ENCODE measurements around the gene COL8A2.
A peak's percentile ranks its signal among the peaks of the same experiment; 100 is the strongest.

The COL8A2 gene

DNA sequence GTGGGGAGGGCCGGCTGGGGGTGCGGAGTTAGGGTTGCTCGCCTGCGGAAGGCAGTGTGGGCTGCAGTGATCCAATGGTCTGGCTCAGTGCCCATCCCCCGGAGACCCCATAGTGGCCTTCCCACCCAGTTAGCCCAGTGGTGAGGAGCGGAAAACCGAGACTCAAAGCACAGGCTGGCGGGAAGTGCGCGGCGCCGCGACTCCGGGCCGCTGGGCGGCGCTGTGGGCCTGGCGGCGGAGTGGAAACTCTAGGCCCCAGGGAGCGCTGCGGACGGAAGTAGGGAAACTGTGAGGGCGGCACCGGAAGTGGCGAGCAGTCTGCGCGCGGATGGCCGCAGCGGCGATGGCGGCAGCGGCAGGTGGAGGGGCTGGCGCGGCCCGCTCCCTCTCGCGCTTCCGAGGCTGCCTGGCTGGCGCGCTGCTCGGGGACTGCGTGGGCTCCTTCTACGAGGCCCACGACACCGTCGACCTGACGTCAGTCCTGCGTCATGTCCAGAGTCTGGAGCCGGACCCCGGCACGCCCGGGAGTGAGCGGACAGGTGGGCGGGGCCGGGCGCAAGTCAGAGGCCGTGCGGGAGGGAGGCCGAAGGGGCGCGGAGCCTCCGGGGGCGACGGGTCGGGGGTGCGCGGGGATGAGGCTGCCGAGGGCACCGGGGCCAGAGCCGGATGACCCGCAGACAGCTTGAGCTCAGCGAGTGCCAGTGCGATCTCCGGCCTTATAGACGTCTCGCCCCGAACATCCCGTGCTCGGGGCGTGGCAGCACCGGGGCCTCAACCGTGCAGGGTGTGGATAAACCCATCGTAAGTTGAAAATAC lies 36.2 kb downstream of the COL8A2 start, which contains the start of gene ADPRS:
Gene ADPRS, plus strand, starts transcription at position 316 of the 816 bp plus-strand sequence. Its CDS starts 13 bp downstream, at position 329.
- DNase-seq, result peak; percentile 92 to 95

DNA sequence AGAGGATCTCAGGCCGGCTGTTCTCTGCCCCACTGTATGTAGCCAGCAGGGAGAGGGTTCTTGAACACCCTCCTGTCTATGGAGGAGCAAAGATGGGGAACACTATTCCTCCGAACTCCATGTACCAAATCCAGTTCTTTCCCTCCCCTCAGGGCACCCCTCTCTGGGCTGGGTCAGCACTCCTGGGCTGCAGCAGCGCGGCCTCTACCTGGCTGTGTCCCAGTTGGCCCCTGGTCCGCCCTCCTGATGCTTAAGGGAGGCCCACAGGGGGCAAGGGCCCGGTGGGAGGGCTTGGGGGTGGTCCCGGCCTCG lies 36.8 kb downstream of the COL8A2 start:
- no peak for DNase-seq

DNA sequence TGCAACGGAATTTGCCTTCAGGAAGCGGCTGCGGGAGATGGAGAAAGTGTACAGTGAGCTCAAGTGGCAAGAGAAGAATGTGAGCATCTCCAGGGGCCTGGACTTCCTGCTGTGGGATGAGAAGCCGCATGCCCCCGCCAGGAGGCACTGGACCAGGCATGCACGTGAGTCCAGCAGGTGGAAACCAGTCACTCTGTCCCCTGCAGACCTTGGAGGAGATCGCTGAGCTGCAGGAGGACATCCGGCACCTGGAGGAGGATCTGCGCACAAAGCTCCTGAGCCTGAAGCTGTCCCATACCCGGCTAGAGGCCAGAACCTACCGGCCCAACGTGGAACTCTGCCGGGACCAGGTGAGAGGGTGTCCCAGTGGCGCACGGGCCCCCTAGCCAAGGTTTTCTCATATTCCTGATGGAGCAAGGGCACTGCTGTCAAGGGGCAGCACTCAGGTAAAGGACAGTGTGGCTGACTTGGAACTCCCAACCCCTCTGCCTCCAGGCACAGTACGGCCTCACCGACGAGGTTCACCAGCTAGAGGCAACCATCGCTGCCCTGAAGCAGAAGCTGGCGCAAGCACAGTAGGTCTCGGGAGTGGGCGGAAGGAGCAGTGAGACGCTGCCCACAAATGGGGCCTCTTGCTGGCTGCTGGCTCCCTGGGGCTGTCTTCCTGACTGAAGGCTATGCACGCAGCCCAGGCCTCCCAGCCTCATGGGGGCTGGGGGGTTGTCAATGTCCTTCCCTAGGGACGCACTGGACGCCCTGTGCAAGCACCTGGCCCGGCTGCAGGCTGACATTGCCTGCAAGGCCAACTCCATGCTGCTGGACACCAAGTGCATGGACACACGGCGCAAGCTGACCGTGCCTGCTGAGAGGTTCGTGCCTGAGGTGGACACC lies 37.5 kb downstream of the COL8A2 start:
- no peak for DNase-seq

DNA sequence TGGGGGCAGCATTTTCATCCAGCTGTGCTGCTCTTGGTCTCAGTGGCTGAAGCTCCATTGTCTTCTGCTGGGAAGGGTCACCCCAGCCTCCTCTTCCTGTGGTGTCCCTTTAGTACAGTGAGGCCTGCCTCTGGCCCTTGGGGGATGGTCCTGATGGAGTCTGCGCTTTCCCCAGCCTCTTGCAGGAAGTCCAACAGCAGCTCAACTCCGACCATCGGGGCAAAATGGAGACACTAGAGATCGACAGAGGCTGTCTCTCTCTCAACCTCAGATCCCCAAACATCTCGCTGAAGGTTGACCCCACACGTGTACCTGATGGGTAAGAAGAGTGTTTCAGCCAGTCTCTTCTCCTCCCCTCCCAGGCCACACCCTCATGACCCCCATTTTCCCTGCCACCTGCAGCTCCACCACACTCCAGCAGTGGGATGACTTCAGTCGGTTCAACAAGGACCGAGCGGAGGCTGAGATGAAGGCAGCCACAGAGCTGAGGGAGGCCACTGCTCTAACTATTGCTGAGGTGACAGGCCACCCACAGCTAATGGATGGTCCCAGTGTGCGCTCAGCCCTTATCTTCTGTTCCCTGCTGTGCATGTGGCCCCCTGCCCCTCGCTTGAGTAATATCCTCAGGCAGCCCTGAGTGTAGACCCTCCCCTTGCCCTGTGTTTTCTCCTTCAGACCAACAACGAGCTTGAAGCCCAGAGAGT lies 38.3 kb downstream of the COL8A2 start:
- no peak for DNase-seq

DNA sequence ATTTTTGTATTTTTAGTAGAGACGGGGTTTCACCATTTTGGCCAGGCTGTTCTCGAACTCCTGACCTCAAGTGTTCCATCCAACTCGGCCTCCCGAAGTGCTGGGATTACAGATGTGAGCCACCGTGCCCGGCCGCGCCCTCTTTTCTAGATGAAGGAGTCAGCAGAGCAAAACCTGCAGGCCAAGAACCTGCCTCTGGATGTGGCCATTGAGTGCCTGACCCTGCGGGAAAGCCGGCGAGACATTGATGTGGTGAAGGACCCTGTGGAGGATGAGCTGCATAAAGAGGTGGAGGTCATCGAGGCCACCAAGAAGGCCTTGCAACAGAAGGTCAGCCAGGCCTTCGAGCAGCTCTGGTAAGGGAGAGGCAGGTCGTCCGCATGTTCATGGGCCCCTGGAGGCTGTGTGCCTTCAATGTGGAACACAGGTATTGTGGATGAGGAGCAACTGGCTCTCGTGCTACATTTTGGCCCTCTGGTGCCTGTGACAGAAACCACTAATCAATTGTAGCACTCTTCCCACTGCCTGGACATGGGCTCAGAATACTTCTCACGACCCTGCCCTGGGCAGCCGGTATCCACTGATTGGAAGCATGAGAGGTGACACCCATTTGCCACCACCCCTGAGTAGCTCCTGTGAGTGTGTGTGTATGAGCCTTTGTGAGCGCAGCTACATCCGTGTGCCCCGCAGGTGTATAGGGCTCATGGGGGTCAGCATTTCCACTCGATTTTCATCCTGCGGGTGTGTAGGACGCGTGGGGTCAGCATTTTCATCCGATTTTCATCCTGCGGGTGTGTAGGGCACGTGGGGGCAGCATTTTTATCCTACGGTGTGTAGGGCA lies 39.1 kb downstream of the COL8A2 start:
- DNase-seq, result no peak

DNA sequence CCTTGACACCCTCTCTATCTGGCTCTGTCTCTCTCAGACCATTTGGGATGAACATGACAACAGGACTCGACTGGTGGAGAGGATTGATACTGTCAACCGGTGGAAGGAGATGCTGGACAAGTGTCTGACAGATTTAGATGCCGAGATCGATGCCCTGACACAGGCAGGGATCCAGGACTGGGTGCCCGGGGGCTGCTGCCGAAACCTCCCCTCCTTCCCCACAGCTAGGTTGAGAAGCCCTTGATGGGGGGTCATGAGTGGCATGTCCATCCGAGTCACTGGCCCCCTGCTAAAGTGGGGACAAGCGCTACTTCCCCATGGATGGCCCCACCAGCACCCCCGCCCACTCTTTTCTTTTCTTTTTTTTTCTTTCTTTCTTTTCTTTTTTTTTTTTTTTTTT lies 39.9 kb downstream of the COL8A2 start:
- no peak for DNase-seq

DNA sequence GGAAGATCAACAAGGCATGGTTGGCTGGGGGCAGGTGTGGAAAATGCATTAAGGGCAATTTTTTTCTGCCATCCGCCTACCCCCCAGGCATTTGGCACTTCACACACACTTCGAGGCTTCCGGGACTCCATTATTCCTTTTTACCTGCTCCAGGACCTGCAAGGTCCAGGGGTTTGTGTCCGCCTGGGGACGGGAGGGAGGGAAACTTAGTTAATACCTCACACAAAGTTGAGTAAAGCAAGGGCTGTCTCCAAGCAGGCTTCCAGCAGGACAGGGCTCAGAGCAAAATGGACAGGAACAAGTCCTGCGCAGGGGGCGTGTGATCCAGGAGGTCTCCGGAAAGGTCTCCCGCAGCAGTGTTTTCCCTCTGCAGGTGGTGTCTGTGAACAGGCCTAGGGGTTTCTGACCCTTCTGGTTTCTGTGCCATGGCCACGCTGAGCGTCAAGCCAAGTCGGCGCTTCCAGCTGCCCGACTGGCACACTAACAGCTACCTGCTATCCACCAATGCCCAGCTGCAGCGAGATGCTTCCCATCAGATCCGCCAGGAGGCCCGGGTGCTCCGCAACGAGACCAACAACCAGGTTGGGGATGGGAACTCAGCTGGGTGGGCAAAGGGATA lies 40.4 kb downstream of the COL8A2 start:
- DNase-seq, result no peak

DNA sequence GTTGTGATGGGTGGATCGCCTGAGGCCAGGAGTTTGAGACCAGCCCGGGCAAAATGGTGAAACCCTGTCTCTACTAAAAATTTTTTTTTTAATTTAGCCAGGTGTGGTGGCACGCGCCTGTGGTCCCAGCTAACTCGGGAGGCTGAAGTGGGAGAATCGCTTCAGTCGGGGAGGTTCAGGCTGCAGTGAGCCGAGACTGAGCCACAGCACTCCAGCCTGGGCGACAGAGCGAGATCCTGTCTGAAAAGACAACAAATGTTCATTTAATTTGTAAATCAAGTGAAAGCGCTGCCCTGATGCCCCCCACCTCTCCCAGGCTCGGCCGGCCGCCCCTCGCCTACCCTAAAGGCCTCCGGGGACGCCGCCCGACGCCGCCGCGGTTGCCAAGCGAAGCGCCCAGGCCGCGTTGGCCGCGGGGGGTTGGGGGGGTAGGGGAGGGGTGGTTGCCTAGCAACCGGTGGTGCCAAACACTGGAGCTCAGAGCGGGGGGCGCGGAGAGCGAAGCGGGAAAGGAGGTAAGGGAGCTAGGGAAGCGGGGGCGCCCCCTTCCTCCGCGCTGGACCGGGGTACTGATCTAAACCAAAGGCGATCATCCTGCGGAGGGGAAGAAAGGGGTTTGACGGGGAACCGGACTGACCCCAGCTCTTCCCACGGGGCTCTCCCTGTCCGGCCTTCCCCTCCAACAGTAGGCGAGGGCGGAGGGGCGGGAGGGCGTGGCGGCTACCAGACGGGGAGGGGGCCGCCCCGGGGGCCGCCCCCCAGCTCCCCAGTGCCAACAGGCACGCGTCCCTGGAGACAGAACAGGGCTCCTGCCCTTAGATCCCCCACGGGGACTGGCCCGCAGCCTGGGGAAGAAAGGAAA lies 41.2 kb downstream of the COL8A2 start, which contains the start of gene TEKT2:
Gene TEKT2, plus strand, starts transcription at position 460 of the 862 bp plus-strand sequence. CDS start 828 bp downstream, outside the sequence.
- DNase-seq, result peak; percentile 89 to 91

DNA sequence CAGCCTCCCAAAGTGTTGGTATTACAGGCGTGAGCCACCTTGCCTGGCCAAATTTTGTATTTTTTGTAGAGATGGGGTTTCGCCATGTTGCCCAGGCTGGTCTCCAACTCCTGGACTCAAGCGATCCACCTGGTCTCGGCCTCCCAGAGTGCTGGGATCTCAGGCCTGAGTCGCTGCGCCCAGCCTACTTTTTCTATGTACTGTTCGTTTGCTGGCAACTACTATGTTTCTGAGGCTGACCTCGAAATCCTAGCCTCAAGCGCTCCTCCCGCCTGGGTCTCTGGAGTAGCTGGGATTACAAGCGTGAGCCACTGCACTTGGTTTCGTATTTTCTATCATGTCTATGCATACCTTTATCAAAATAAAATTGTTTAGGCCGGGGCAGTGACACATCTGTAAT lies 41.8 kb downstream of the COL8A2 start:
- no peak for DNase-seq

DNA sequence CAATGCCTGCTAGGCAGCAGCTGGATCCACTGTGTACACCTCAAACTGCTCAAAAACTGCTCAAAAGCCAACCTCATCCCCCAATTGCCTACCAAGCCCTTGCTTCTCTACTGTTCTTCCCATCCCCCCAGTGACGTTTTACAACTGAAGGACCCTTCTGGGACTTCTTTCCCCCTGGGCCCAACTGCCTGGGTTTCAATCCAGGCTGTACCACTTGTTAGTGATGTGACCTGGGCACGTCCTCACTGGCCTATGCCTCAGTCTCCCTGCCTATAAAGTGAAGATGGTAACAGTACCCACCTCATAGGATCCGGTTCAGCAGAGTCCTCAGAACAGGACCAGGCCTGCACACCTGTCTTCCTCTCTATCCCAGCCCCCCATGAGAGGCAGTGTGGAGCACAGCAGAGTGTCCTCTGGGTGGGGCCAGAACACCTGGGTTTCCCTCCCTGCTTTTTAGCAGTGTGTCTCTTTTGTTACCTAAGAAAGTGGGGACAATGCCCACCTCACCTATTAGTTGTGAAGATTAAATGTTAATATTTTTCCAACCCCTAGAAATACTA lies 43.0 kb downstream of the COL8A2 start:
- no peak for DNase-seq

DNA sequence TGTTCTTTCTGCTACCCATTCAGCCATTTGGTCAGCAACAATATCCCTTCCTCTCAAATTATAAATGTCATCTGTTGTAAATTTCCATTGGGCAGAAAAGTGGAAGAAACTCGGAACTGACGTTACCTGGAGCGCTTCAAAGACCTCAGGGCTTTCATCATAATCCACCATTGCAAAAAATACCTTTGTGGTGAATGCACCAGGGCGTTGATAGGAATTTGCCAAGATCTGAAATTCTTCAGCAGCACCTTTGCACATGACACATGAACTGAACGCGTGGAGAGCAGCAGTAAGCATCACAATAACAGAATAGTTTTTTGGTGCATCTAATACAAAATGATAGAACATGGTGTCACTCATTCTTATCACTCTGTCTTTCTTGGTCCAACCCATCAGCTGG lies 44.2 kb downstream of the COL8A2 start:
- no peak for DNase-seq

DNA sequence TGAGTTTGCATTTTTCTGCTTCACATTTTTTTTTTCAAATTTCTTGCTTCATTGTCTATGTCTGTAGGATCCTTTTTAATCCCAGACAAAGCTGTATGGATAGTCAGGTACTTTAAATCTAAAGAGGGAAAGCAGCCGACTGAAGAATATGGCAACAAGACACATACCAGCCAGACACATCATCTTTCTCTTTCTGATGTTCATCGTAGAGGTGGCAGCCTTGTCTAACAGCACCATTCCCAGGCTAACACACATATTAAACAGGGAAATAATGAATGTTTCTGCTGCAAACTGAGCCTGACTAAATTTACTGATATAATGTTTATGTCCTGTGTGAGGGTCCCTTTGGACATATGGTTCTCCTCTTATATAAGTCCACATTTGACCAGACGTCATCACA lies 44.8 kb downstream of the COL8A2 start:
- DNase-seq, result no peak

DNA sequence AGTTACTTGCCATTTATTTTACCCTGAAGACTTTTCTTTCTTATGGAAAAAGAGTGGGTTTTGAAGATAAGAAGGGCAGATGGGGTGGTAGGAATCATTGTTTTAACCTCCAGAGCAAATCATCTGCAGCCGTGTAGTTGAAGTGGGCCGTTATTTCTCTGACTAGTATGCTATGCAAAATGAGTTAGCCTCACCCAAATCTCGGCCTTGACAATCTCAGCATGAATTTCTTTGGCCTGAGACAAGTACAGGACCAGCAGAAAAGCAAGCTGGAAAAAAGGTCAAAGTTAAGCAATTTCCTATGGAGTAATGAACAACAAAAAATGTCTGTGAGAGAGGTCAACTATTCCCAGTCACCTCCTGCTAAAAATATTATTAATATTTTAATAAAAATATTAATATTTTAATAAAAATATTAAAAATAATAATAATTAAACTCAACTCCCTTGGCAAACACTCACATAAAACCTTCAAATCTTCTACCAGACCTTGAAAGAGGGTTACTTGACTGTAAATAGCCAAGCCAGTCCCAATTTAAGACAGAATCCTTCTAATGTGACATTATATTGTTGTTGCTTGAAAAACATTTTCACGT lies 47.9 kb downstream of the COL8A2 start:
- no peak for DNase-seq

DNA sequence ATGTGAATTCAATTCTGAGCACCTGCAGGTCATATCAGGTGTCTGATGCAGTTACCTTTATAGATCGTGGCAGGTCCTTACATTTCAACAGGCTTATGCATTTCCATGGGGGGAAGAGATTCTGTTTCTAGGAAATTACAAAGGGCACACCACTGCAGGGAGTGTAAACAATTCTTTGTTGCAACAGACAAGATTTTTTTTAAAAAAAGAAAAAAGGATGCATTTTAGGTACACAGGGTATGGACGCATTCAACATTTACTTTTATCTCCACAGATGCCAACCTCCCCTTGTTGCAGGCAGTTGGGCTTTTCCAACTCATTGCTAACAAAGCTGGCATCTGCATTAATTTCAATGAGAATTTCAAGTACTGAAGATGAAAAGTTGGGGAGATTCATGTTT lies 54.7 kb downstream of the COL8A2 start:
- peak in 1 of 2 experiments; percentile 54 for DNase-seq

DNA sequence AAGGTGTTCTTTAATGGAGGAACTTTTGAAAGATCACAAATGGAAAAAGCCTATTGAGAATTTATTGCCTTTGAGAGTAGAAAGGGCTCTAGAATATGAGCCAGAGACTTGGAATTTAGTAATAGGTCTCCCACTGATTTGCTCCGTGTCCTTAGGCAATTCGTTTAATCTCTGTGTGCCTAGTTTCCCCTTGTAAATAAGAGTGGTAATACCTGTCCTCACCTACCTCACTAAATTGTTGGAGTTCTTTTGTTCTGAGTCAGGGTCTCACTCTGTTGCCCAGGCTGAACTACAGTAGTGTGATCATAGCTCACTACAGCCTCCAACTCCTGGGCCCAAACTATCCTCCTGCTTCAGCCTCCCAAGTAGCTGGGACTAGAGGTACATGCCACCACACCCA lies 56.2 kb downstream of the COL8A2 start:
- DNase-seq, result no peak

DNA sequence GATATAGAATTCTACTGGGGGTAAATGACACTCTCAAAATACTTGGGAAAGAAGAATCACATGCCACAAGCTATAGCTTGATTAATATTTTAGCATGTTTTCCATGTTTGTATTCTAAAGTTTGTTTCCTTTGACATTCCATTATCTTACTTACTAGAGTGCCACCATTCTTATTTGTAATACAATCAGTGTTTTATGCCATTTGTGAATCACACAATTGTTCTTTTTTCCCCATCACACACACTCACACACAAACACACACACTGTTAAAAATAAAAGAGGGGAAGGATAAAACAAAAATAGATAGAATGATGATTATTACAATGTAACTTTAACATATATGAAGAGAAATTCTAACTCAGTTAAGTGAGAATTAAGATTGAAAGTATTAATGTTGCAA lies 57.2 kb downstream of the COL8A2 start:
- no peak for DNase-seq

DNA sequence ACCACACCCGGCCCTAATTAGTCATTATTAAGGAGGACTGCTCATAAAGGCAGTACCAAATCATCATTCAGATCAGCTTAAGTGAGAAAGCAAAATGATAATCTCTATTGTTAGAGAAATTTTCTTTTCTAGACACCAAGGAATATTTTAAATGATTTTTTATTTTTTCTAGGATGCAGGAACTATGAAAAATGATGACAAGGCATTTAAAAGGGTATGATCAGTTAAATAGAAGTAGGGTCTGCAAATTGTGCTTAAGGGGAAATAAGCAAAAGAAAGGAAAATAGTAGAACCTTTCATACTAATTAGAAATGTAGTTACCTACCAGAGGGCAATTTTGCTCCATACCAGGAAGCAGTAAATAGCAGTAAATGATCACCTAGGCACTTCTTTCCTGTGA lies 62.7 kb downstream of the COL8A2 start:
- no peak for DNase-seq

DNA sequence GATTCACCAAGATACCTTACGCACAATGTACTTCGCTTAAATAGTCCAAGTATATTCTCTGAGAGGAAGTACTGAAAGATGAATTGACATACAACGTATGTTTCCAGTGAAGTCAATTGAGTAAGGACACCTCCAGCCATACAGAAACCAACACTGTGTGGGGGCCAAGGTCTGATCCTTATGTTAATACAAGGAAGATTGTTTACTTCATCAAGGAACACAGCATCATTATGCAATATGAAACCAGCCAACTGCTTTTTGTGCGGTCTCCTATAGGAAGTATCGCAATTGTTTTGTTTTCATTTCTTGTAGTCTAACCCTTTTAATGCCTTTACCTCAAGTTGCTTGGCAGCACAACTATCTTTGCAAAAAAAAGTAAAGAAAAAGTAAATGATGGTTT lies 69.3 kb downstream of the COL8A2 start:
- no peak for DNase-seq

DNA sequence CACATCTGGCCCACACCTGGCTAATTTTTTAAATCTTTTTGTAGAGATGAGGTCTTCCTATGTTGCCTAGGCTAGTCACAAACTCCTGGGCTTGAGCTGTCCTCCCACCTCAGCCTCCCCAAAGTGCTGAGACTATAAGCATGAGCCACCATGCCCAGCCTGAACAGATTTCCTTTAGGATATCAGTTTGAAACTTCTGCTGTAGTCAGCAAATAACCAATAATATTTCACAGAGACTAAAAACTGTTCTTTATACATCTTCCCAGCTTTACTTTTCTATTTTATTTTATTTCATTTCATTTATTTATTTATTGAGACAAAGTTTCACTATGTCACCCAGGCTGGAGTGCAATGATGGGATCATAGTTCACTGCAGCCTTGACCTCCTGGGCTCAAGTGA lies 71.0 kb downstream of the COL8A2 start:
- DNase-seq, result no peak

DNA sequence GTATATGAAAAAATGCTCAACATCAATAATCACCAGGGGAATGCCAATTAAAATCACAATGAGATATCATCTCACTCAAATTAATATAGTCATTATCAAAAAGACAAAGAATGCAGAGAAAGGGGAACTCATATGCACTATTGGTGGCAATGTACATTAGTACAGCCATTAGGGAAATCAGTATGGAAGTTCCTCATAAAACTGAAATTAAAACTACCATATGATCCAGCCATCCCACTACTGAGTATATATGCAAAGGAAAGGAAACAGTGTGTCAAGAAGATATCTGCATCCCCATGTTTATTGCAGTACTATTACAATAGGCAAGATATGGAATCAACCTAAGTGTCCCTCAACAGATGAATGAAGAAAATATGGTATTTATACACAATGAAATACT lies 73.2 kb downstream of the COL8A2 start:
- no peak for DNase-seq
